GM18867 (cell line): Measurements from ENCODE around the gene AKIRIN1.
"Not testable (repeated sequence)": the region's sequence is repeated elsewhere in the genome, so short reads cannot be mapped to it uniquely, and the experiment has no call there.

Source experiments
- ATAC-seq: cut with Tn5 transposase; IDR thresholded peaks from one replicate; pipeline ENCODE4 v1.9.1; 2021; ENCODE audit warnings: mild to moderate bottlenecking, moderate library complexity; ENCODE audit not compliant: unreplicated experiment

Gene AKIRIN1

GRCh38 chr1:38994196-38994595 is 3.1 kb downstream of the AKIRIN1 start:
- ATAC-seq = no peak

- ATAC-seq = no peak
These were observed 6.2 kb downstream of the AKIRIN1 start for GRCh38 chr1:38997034-38997900.

GRCh38 chr1:38997901-38998190 is 6.8 kb downstream of the AKIRIN1 start:
- no peak for ATAC-seq

- no peak for ATAC-seq
These were observed 10.7 kb downstream of the AKIRIN1 start for GRCh38 chr1:39001516-39002421.

GRCh38 chr1:39003281-39003680 is 12.2 kb downstream of the AKIRIN1 start:
- ATAC-seq = no peak

- ATAC-seq = no peak
These were observed 12.7 kb downstream of the AKIRIN1 start for GRCh38 chr1:39003794-39004193.

- no peak for ATAC-seq
These were observed 15.2 kb downstream of the AKIRIN1 start for GRCh38 chr1:39006287-39006686.

GRCh38 chr1:39006726-39007645 is 15.9 kb downstream of the AKIRIN1 start:
- ATAC-seq = no peak

GRCh38 chr1:39014956-39015355 is 23.9 kb downstream of the AKIRIN1 start:
- ATAC-seq = not testable (repeated sequence)

- ATAC-seq = no peak
These were observed 25.6 kb downstream of the AKIRIN1 start for GRCh38 chr1:39016604-39017171.

- ATAC-seq = no peak
These were observed 26.2 kb downstream of the AKIRIN1 start for GRCh38 chr1:39017266-39017665.

GRCh38 chr1:39020494-39020893 is 29.4 kb downstream of the AKIRIN1 start:
- not testable (repeated sequence) for ATAC-seq

- no peak for ATAC-seq
These were observed 30.4 kb downstream of the AKIRIN1 start for GRCh38 chr1:39021426-39021825.

GRCh38 chr1:39023140-39023539 is 32.1 kb downstream of the AKIRIN1 start:
- no peak for ATAC-seq

- ATAC-seq = peak; percentile 78
These were observed 35.2 kb downstream of the AKIRIN1 start, which contains the start of gene NDUFS5 for GRCh38 chr1:39026051-39026865. NDUFS5 (plus strand) TSS chr1:39026350; CDS start chr1:39028725, 2,375 bp downstream.

GRCh38 chr1:39026866-39027507 is 35.9 kb downstream of the AKIRIN1 start:
- no peak for ATAC-seq

GRCh38 chr1:39034114-39034654 is 43.1 kb downstream of the AKIRIN1 start:
- ATAC-seq = no peak

- no peak for ATAC-seq
These were observed 45.6 kb downstream of the AKIRIN1 start for GRCh38 chr1:39036678-39037077.

- ATAC-seq = no peak
These were observed 52.4 kb downstream of the AKIRIN1 start for GRCh38 chr1:39043513-39043912.
